HepG2 (cell line): ENCODE data around the gene TRMT6. TPM values are rescaled to one million over a fixed set of nuclear protein-coding genes. Genes with fewer than 3 reads are reported as not detected.

Experiments
- ATF7 ChIP-seq, 2 experiments: fragments of 450-650 bp in 1 of 2; sonication (generic) in 1 of 2; formaldehyde crosslinking in 1 of 2; IDR thresholded peaks; 2 replicates each; pipeline versions ENCODE4 v1.4.0 to v1.6.1; 2016 to 2020; ENCODE audit warnings: antibody characterized with exemption in 1 of 2, mild to moderate bottlenecking in 1 of 2, missing genetic modification reagents in 1 of 2
- CREBL2 ChIP-seq: sonication (generic); formaldehyde crosslinking; IDR thresholded peaks from 2 replicates; pipeline ENCODE4 v1.8.1; 2023; ENCODE audit warnings: missing genetic modification reagents, mild to moderate bottlenecking, borderline replicate concordance
- ETV5 ChIP-seq: IDR thresholded peaks from 2 replicates; pipeline ENCODE4 v1.6.1; 2018; ENCODE audit warnings: missing biosample characterization, missing genetic modification reagents, inconsistent platforms, borderline replicate concordance
- GFI1 ChIP-seq: sonication (generic); formaldehyde crosslinking; IDR thresholded peaks from 2 replicates; pipeline ENCODE4 v1.5.0; 2020; ENCODE audit warnings: missing genetic modification reagents, mild to moderate bottlenecking, borderline replicate concordance
- KDM5B ChIP-seq: sonication (generic); formaldehyde crosslinking; IDR thresholded peaks from 2 replicates; pipeline ENCODE4 v1.4.0; 2020; ENCODE audit warnings: missing genetic modification reagents, mild to moderate bottlenecking, borderline replicate concordance
- MBNL3 ChIP-seq: fragments of 250-450 bp; sonication (Bioruptor Pico); conservative IDR thresholded peaks from 2 replicates; pipeline ENCODE4 v1.8.0; 2022; ENCODE audit warnings: mild to moderate bottlenecking, inconsistent platforms
- MIER2 ChIP-seq: IDR thresholded peaks from 2 replicates; pipeline ENCODE4 v1.6.1; 2016; ENCODE audit warnings: missing biosample characterization, missing genetic modification reagents
- PRDM10 ChIP-seq: sonication (generic); formaldehyde crosslinking; IDR thresholded peaks from 2 replicates; pipeline ENCODE4 v1.4.0; 2020; ENCODE audit warnings: low read depth, missing genetic modification reagents
- RAD21 ChIP-seq: fragments of 450-650 bp; formaldehyde crosslinking; IDR thresholded peaks from 2 replicates; pipeline ENCODE4 v1.5.0; 2020; ENCODE audit warnings: mild to moderate bottlenecking
- STAG1 ChIP-seq: sonication (generic); formaldehyde crosslinking; IDR thresholded peaks from 2 replicates; pipeline ENCODE4 v1.4.0; 2020; ENCODE audit warnings: missing genetic modification reagents
- ZFP1 ChIP-seq: IDR thresholded peaks from 2 replicates; pipeline ENCODE4 v1.6.1; 2016
- ZNF256 ChIP-seq: sonication (generic); formaldehyde crosslinking; conservative IDR thresholded peaks from 2 replicates; pipeline ENCODE4 v1.4.0; 2020; ENCODE audit warnings: missing genetic modification reagents
- ZNF777 ChIP-seq: sonication (generic); formaldehyde crosslinking; IDR thresholded peaks from 2 replicates; pipeline ENCODE4 v1.4.0; 2020; ENCODE audit warnings: missing genetic modification reagents
- polyA plus RNA-seq, 8 experiments: library from polyadenylated mRNA; depleted of rRNA in 3 of 8; stranded (reverse) in 7 of 8; unstranded in 1 of 8; fragments of >200 nt; fragmentation: Illumina TruSeq in 4 of 8; extraction: Trizol in 4 of 8; gene quantifications; 2 replicates each; pipeline versions ENCODE4 v1.2.1 to v1.2.3, GENCODE V29; 2011 to 2016; ENCODE audit warnings: low read depth in 4 of 8, missing spikeins in 1 of 8, mixed read lengths in 1 of 8; ENCODE audit not compliant: insufficient read depth in 1 of 8
- total RNA-seq, 5 experiments: library from RNA; depleted of rRNA; stranded (reverse); fragments of >200 nt; fragmentation: Illumina TruSeq; extraction: Trizol; gene quantifications; 2 replicates each; pipeline ENCODE4 v1.2.3, GENCODE V29; 2016; ENCODE audit warnings: low read depth in 1 of 5

Gene TRMT6
- total and polyA plus RNA-seq, 2 of the 13 experiments (the other 11 are each of a cell fraction or from before 2014, with no cell fraction given): 10.5 to 37.8 TPM

GRCh38 chr20:5918856-5919625 is 31.3 kb downstream of the TRMT6 start (continued):
- TF ChIP-seq CREBL2 (CRISPR knock-in tag) (no peak), STAG1 (CRISPR knock-in tag) (no peak), PRDM10 (CRISPR knock-in tag) (0 out of 2 replicates have a peak, but pooled peaks have one; percentile 27), GFI1 (CRISPR knock-in tag) (no peak), KDM5B (CRISPR knock-in tag) (no peak), MIER2 (0 out of 2 replicates have a peak, but pooled peaks have one; percentile 9), ZNF777 (CRISPR knock-in tag) (no peak), ATF7 (IDR thresholded peaks at IDR 0.05) (no peak), ATF7 (CRISPR knock-in tag; IDR thresholded peaks at IDR 0.05) (no peak), RAD21 (CRISPR knock-in tag) (no peak), ETV5 (CRISPR knock-in tag) (peak; percentile 83; the same call in 1 of the 2 replicates), ZNF256 (no peak), MBNL3 (CRISPR knock-in tag) (no peak), ZFP1 (CRISPR knock-in tag) (no peak)
